NCI-H748 (cell line): Measurements from ENCODE around the gene MORF4L2.

Source experiments
- DNase-seq: peaks from one replicate; lab custom pipeline; 2025; ENCODE audit not compliant: unreplicated experiment; lab: John Stamatoyannopoulos, UW

Gene MORF4L2

DNA sequence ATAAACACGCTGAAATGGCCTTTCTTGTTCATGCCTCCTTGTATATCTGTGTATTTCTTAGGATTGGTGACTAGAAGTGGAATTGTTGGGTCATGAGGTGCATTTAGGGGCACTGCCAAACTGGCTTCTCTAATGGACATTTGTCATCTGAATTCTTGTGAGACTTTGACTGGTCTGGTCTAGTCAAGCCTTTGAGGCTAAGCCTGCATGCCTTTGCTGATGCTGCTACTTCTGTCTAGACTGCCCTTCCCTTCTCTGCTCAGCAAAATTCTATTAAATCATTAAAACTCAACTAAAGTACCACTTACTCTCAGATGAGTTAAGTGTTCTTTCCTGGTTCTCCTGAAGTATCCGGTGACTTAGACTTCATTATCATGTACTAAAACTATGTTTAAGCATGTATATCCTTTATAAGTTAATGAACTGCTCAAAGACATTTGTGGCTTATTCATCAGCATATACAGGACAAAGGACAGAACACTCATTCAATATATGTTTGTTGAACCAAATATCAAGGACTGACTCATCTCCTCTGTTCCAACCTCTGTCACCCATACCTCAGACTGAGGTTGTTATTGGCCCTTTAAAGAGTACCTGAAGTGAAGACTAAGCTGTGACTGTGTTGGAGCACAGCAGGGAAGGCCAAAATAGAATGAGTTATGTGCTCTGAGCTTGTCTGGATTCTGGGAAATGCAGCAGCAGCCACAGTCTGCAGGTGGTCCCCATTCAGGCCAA, 48.7 kb downstream of the MORF4L2 start:
- DNase-seq: no peak

DNA sequence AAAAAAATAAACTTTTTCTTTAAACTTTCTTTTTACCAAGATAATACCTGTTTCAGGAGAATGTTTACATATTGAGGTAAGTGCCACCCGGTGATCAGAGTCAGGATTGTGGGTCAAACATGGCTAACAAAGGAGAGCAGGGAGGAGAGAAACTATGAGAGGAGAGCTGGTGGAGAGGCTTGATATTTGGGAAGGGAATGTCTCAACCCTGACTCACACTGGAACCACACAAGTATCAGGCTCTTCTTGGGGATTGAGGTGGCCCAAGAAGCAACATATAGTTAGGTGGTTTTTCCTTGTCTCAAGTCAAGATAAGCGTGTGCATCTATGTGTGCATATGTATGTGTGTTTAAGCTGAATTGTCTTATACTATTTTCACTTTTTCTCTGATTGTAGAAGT, 51.1 kb downstream of the MORF4L2 start:
- no peak for DNase-seq

DNA sequence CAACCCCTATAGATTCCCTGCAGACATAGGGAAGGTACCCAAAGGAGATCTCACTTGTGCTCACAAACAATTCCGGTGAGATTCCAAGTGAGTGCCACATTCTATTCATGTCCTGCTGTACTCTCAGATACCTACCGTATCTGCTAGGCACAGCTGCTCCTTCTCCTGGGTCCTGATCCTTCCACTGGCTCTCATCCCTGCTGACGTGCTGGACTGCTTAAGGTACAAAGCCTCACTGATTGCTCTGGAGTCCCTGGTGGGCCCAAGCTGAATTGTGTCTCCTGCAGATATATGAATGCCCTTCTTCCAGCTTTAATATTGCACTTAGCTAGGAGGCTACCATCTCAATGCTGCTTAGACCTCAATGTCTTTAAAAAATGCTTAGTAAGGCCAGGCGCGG, 55.4 kb downstream of the MORF4L2 start:
- DNase-seq: no peak

DNA sequence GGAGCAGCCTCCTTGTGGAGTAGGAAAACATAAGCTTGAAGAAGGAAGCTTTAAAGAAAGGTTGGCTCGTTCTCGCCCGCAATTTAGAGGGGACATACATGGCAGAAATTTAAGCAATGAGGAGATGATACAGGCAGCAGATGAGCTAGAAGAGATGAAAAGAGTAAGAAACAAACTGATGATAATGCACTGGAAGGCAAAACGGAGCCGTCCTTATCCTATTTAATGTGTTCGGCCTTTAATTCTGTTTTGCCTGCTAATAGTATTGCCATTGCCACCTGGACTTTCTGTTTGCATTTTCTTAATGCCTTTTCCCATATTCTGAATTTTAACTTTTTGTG, 56.4 kb downstream of the MORF4L2 start:
- DNase-seq: no peak

DNA sequence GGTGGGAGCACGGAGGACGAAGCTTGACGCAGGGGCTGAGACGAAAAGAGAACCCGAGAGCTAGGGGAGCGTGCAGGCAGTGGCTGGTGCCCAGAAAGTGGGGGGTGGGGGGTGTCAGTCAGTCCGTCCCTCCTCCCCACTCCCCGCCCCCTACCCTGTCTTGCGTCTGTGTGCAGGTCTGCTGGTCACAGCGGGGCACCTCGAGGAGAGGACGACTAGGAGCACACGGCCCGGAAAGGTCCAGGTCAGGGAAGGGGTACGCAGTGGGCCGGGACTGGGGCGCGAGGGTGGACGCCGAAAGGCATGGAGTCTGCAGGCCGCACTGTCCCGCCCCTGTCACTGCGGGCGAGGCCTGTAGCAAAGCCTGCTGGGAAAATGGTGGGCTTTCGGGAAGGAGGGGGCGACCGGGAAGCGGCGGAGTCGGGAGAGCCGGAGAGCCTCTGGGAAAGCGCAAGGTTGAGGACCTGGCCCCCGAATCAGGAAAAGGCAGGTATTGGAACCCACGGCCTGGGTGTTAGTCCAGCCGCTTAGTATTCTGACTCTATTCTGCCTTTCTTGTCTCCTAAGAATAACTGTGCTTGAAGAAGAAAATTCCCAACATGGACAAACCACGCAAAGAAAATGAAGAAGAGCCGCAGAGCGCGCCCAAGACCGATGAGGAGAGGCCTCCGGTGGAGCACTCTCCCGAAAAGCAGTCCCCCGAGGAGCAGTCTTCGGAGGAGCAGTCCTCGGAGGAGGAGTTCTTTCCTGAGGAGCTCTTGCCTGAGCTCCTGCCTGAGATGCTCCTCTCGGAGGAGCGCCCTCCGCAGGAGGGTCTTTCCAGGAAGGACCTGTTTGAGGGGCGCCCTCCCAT, 57.0 kb downstream of the MORF4L2 start:
- peak; percentile 74 for DNase-seq

DNA sequence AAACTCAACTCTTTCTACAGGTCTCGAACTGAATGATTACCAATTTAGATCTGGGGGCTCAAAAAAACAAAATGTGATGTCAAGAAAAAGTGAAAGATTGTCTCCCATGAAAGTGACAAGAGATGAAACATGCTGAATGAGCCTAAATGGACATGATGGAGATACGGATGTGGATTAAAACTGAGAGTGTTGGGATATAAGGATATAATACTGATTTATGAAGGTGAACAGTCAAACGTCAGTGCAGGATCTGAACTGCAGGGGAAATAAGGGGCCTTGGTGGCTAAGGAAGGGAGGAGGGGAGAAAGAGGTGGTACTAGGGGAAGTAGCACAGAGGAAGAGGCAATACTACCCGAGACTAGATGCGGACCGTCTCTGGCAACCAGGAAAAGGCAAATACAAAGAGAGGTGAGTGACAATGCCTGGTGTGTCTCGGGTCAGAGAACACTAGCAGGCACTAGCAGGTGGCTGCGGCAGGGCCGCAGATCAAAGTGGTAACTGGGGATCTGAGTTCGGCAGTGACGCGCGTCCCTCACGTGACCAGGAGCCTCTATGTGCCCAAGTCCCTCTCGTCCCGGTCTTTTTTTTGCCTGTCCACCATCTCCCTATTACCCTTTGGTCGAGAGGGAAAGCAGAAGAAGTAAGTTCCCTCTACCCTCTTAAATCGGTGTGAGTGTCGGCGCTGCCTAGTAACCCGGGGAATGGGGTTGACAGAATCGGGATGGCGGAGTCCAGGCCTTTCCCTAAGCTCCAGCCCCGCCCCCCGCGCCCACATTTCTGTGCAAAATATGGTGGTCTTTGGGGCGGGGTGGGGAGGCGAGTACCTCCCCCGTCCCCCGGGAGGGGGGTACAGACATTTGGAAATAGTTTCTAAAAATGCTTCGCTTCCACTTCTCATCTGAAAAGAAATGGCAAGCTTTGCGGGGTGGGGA, 57.8 kb downstream of the MORF4L2 start, which contains the start of gene TCEAL1:
TSS of gene TCEAL1 (plus strand) at position 590 of the 932 bp plus-strand sequence. CDS start 942 bp downstream, outside the sequence.
- DNase-seq: peak; percentile 74

DNA sequence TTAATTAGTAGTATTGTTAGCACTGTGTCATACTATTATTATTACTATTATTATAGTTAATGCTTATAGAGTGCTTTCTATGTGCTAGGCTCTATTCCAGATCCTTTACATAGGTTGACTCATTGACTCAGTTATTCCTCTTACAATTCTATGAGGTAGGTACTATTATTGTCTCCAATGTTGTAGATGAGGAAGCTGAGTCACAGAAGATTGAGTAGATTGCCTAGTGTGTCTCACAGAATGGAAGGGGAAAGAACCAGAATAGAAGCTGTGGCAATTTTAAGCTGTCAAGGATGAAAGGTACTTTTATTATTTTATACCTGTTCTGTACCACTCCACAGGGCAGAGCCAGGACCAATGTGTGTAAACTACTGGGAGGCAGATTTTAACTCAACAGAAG, 59.6 kb downstream of the MORF4L2 start:
- no peak for DNase-seq
